ENCODE data around the gene ATG3. TPM values are rescaled to one million over a fixed set of nuclear protein-coding genes. Genes with fewer than 3 reads are reported as not detected.

Gene ATG3
- total and polyA plus RNA-seq, 4 donors, result 28.6 to 51.1 (median 37.4) TPM

DNA sequence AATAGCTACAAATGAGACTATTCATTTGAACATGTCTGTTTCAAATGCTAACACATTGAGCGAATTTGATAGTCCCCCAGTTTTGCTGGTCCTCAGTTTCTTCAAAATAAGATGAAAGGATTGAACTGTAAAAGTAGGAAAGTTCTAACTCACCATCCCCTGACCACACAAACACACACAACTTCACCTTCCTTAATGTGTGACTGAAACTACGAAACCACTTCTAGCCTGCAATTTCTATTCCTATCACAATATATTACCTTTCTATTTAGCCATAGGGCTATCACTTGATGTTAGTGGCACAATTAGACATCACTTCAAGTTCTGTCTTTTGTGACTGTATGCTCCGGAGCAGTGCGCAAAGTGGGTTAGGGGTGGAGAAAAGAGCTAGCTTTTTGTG lies 77.4 kb downstream of the ATG3 start:
- Histone ChIP-seq H3K27me3 (ENCODE audit: control insufficient read depth in 4 of 4, insufficient read depth in 4 of 4, low read length in 3 of 4) (no peaks in the 10 kb centered on the region), H3K27ac (ENCODE audit: low read depth in 1 of 2, low read length in 2 of 2) (no peak overlapping the region), H3K4me3 (ENCODE audit: low read depth in 1 of 3, low read length in 3 of 3) (no peak overlapping the region), H3K4me1 (ENCODE audit: control insufficient read depth in 4 of 4, insufficient read depth in 4 of 4, low read length in 3 of 4) (no peaks in the 10 kb centered on the region), H3K9ac (ENCODE audit: low read depth in 1 of 2, low read length in 2 of 2) (no peak overlapping the region), H3K36me3 (ENCODE audit: control insufficient read depth in 4 of 4, insufficient read depth in 3 of 4, low read depth in 1 of 4, low read length in 3 of 4) (no peaks in the 10 kb centered on the region), H3K9me3 (ENCODE audit: control insufficient read depth in 4 of 4, low read length in 3 of 4) (no peaks in the 10 kb centered on the region)
- TF ChIP-seq TAF1 (conservative IDR thresholded peaks at IDR 0.05) (no peak), FOXA1 (IDR thresholded peaks at IDR 0.05) (no peak), GABPA (IDR thresholded peaks at IDR 0.05 in 1 of 2, conservative IDR thresholded peaks at IDR 0.05 in 1 of 2) (no peak), ZBTB33 (IDR thresholded peaks at IDR 0.05) (no peak), YY1 (IDR thresholded peaks at IDR 0.05) (no peak)
- 90% methylated on average over 4 of the region's 4 CpGs for WGBS
- DNase-seq (ENCODE audit: low spot score), result no peak

DNA sequence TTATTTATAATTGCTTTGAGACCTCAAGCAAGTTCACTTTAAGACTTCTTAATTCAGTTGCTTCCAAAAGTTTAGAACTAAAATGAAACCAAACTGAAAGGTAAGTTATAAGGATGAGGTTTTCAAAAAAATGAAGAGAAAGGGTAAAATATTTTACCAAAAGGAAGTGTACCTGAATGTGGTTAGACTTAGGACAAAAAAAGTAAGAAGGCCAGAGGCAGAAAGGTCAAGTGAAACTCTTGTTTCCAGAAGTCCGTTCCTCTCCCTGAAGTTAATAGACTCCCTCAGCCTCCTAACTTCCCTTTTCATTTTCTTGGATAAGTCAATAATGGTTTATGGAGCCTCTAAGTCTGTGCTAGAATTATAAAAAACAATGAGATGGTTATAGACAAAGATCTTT lies 79.1 kb downstream of the ATG3 start:
- WGBS, result 81% methylated on average over 1 of the region's 1 CpG

More for the DNA sequence above, 79.1 kb downstream of the ATG3 start:
- Histone ChIP-seq H3K27me3 (ENCODE audit: control insufficient read depth in 4 of 4, insufficient read depth in 4 of 4, low read length in 3 of 4) (no peaks in the 10 kb centered on the region), H3K36me3 (ENCODE audit: control insufficient read depth in 4 of 4, insufficient read depth in 3 of 4, low read depth in 1 of 4, low read length in 3 of 4) (no peaks in the 10 kb centered on the region), H3K9me3 (ENCODE audit: control insufficient read depth in 4 of 4, low read length in 3 of 4) (no peaks in the 10 kb centered on the region), H3K27ac (ENCODE audit: low read depth in 1 of 2, low read length in 2 of 2) (no peak overlapping the region), H3K4me1 (ENCODE audit: control insufficient read depth in 4 of 4, insufficient read depth in 4 of 4, low read length in 3 of 4) (no peaks in the 10 kb centered on the region), H3K4me3 (ENCODE audit: low read depth in 1 of 3, low read length in 3 of 3) (no peak overlapping the region), H3K9ac (ENCODE audit: low read depth in 1 of 2, low read length in 2 of 2) (no peak overlapping the region)
- DNase-seq (ENCODE audit: low spot score), result no peak
- no peak for TF ChIP-seq YY1 (IDR thresholded peaks at IDR 0.05)
- TF ChIP-seq CTCF (IDR thresholded peaks at IDR 0.05; ENCODE audit: low read depth, low read length, missing input control), result no peak
- TF ChIP-seq REST (IDR thresholded peaks at IDR 0.05), result no peak
- no peak for TF ChIP-seq FOXA1 (IDR thresholded peaks at IDR 0.05)
- no peak for TF ChIP-seq NR2F2 (IDR thresholded peaks at IDR 0.05)
- TF ChIP-seq, protein P1, sequence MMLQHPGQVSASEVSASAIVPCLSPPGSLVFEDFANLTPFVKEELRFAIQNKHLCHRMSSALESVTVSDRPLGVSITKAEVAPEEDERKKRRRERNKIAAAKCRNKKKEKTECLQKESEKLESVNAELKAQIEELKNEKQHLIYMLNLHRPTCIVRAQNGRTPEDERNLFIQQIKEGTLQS (IDR thresholded peaks at IDR 0.05), result no peak
- TF ChIP-seq RAD21 (IDR thresholded peaks at IDR 0.05), result no peak
- no peak for TF ChIP-seq HNF4G (IDR thresholded peaks at IDR 0.05)
- no peak for TF ChIP-seq TAF1 (conservative IDR thresholded peaks at IDR 0.05)
- no peak for TF ChIP-seq JUND (IDR thresholded peaks at IDR 0.05)
- no peak for TF ChIP-seq RXRA (IDR thresholded peaks at IDR 0.05)
- TF ChIP-seq ZBTB33 (IDR thresholded peaks at IDR 0.05), result no peak
- TF ChIP-seq GABPA (IDR thresholded peaks at IDR 0.05 in 1 of 2, conservative IDR thresholded peaks at IDR 0.05 in 1 of 2), result no peak
- TF ChIP-seq FOXA2 (IDR thresholded peaks at IDR 0.05), result no peak
- TF ChIP-seq EGR1 (IDR thresholded peaks at IDR 0.05; ENCODE audit: low read depth in 2 of 2), result no peak
- TF ChIP-seq HNF4A (conservative IDR thresholded peaks at IDR 0.05), result no peak
- no peak for TF ChIP-seq MAX (IDR thresholded peaks at IDR 0.05)
- no peak for TF ChIP-seq SP1 (IDR thresholded peaks at IDR 0.05)

Measured in liver (tissue), 9 donors.